ENCODE data around the gene MAPK9. TPM values are rescaled to one million over a fixed set of nuclear protein-coding genes. Genes with fewer than 3 reads are reported as not detected.

Gene MAPK9
- total RNA-seq, 1 experiment from 2014 or later: 38.6 TPM

DNA sequence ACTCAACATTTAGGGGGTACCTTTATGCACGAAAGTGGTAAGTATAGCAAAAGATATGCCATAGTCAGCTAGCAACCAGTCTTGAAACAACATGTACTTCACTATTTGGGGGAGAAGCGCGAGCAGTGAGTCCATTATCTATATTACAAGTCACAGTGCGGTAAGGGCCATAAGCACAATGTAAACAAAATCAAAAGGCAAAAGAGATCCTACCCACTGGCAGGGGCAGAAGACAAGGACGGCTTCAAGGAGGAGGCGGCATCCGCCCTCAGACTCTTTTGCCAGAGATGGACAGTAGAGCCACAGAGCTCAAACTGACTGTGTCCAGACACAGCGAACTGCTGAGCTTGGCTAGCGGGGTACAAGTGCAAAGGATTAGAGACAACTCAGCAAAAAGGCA is 9.6 kb downstream of the MAPK9 start:
- H3K4me1 ChIP-seq (ENCODE audit: insufficient read depth, low read length): peaks cover 2% of the 10 kb centered on the region; the same call in 1 of the 2 replicates
- no peak overlapping the region for H2BK12ac ChIP-seq (ENCODE audit: insufficient read length, low read depth, low read length)
- H4K8ac ChIP-seq (replicated peaks; ENCODE audit: insufficient read length, low read depth, low read length): no peak overlapping the region
- no peak overlapping the region for H3T11ph ChIP-seq (ENCODE audit: low read length)
- no peak overlapping the region for H3K18ac ChIP-seq (ENCODE audit: insufficient read length, low read depth, low read length)
- peaks cover 46 to 63% (median 57%) of the 10 kb centered on the region in 3 experiments for H3K36me3 Mint-ChIP-seq (ENCODE audit: insufficient read depth in 1 of 3, low read depth in 3 of 3)
- H2BK20ac ChIP-seq (ENCODE audit: low read depth, low read length, poor library complexity, severe bottlenecking): no peak overlapping the region
- H3K79me1 ChIP-seq (ENCODE audit: insufficient read depth, low read depth, low read length, poor library complexity, severe bottlenecking): no peaks in the 10 kb centered on the region
- H4K20me1 ChIP-seq (ENCODE audit: control insufficient read depth, insufficient read depth, insufficient read length): no peaks in the 10 kb centered on the region
- no peaks in the 10 kb centered on the region for H3K23me2 ChIP-seq (ENCODE audit: insufficient read length, low read depth, low read length, poor library complexity, severe bottlenecking)
- H3K14ac ChIP-seq (ENCODE audit: insufficient read depth, low read length): no peak overlapping the region
- peaks cover 2 to 4% of the 10 kb centered on the region in 2 experiments; a peak in 2 of 4 replicates for H3K4me1 Mint-ChIP-seq
- no peak overlapping the region for H3K56ac ChIP-seq (ENCODE audit: insufficient read length, low read depth, low read length)
- H3K27me3 ChIP-seq (ENCODE audit: insufficient read depth, low read length): no peaks in the 10 kb centered on the region
- no peak overlapping the region for H2AFZ ChIP-seq (ENCODE audit: low read length)
- H2BK15ac ChIP-seq (ENCODE audit: low read depth, low read length): no peak overlapping the region
- WGBS (ENCODE audit: extremely low coverage, insufficient read length, low lambda C conversion rate): no CpG with 5 or more reads among the region's 9 CpGs
- H2AK5ac ChIP-seq (ENCODE audit: insufficient read length, low read length): no peak overlapping the region
- H3K4ac ChIP-seq (ENCODE audit: low read depth, low read length): no peak overlapping the region
- no peak overlapping the region for H3K4me3 Mint-ChIP-seq
- no peak overlapping the region for H3K23ac ChIP-seq (ENCODE audit: insufficient read length, low read depth, low read length)
- H2BK5ac ChIP-seq (ENCODE audit: insufficient read length, low read length): no peak overlapping the region
- DNase-seq: no peak
- no peak overlapping the region for H4K91ac ChIP-seq (ENCODE audit: insufficient read length, low read depth, low read length)
- H3K79me2 ChIP-seq (ENCODE audit: insufficient read depth, low read length): no peaks in the 10 kb centered on the region; the same call in none of the 2 replicates
- no peak overlapping the region for H4K5ac ChIP-seq (ENCODE audit: insufficient read length, low read depth, low read length)
- no peak overlapping the region for H3K4me2 ChIP-seq (ENCODE audit: insufficient read depth, insufficient read length, low read length)
- TF ChIP-seq, protein P1, sequence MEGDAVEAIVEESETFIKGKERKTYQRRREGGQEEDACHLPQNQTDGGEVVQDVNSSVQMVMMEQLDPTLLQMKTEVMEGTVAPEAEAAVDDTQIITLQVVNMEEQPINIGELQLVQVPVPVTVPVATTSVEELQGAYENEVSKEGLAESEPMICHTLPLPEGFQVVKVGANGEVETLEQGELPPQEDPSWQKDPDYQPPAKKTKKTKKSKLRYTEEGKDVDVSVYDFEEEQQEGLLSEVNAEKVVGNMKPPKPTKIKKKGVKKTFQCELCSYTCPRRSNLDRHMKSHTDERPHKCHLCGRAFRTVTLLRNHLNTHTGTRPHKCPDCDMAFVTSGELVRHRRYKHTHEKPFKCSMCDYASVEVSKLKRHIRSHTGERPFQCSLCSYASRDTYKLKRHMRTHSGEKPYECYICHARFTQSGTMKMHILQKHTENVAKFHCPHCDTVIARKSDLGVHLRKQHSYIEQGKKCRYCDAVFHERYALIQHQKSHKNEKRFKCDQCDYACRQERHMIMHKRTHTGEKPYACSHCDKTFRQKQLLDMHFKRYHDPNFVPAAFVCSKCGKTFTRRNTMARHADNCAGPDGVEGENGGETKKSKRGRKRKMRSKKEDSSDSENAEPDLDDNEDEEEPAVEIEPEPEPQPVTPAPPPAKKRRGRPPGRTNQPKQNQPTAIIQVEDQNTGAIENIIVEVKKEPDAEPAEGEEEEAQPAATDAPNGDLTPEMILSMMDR (conservative IDR thresholded peaks at IDR 0.05): no peak
- H3K27ac ChIP-seq (ENCODE audit: insufficient read length, low read depth, low read length): no peak overlapping the region
- no peak overlapping the region for H3K9ac ChIP-seq (ENCODE audit: extremely low read depth, insufficient read length, low read length)
- H3K9me3 Mint-ChIP-seq: peaks cover 0 to 7% of the 10 kb centered on the region in 2 experiments; a peak in 4 of 5 replicates
- H3K27me3 Mint-ChIP-seq (ENCODE audit: low read depth): no peaks in the 10 kb centered on the region
- H3K9me3 ChIP-seq (ENCODE audit: control insufficient read depth, low read depth, low read length): no peaks in the 10 kb centered on the region
- no peak overlapping the region for H2BK120ac ChIP-seq (ENCODE audit: low read depth, low read length, poor library complexity, severe bottlenecking)
- H3K27ac Mint-ChIP-seq: peak overlapping the region in 1 of 3 experiments; percentile 68; a peak in 3 of 7 replicates

Measured in H9 (cell line).